ENCODE data around the gene FNDC3B.

Gene FNDC3B

DNA sequence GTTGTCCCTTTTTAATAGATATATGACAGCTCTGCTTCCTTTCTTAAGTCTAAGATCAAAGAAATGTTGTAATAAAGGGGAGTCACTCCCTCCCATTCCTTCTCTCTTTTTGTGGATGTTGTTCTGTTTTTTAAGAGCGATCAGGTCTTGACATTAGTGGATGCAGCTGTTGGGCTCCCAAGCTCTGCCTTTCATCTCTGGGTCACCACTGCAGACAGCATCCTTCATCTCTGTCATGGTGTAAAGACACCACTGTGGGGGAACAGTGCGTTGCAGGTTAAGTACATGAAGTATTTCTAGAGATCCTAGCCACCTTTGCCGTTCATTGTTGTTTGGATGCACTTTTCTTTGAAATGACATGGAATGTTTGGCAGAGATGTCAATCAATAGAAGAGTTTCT, 17.7 kb downstream of the FNDC3B start:
- no peak for DNase-seq

GRCh38 chr3:172057624-172058327, 18.4 kb downstream of the FNDC3B start:
- no peak for DNase-seq

DNA sequence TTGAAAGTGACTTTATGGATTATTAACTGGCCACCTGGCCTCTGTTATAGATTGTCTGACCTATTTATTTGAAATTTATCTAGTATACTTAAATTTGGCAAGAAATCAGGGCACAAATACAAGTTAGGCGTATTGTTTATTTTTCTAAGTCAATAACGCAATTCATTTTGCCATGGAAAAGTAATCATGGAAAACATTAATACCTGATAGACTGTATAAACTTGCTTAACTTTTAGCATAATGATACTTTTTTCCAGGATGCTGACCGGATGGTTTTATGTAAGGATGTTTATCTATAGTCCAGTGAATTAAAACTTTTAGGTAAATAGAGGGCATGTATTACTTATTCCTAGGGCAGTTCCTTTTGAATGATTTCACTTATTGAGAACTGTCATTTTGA, 20.2 kb downstream of the FNDC3B start:
- no peak for DNase-seq

DNA sequence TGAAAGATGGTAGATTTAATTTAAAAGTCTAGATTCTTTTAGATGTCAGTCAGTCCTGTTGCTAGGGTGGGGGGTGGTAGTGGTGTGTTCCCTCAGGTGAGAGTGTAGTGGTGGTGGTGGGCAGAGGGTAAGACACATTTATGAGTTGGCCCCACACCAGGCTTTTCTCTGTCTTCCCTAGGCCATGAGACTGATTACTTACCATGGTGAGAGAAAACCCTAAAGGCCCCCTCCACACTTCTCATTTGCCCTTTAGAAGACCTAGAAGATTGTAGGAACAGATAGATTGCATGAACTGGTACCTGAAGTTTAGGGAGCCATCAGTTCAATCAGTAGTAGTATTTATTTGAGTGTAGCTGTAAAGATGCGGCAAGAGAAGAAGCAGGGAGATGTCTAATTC, 20.9 kb downstream of the FNDC3B start:
- DNase-seq: no peak

- peak; percentile 73 for DNase-seq
Observed at GRCh38 chr3:172061724-172062184, 22.4 kb downstream of the FNDC3B start.

DNA sequence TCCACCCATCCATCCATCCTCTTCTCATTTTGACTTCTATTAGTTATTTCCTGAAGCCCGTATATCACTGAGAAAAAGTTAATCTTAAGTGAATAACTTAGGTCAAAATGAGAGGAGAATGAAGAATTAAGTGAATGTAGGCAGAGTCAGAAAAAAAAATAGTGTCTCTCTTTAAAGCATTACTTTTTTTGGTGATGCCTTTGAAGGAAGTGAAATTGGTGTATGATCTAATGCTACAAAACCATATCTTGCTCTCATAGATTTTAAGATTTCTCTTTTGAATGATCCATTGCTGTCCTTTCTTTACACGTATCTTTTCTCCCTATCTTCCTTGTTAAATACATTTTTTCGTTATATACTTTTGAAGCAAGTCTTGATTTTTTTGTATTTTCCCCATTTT, 23.4 kb downstream of the FNDC3B start:
- no peak for DNase-seq

DNA sequence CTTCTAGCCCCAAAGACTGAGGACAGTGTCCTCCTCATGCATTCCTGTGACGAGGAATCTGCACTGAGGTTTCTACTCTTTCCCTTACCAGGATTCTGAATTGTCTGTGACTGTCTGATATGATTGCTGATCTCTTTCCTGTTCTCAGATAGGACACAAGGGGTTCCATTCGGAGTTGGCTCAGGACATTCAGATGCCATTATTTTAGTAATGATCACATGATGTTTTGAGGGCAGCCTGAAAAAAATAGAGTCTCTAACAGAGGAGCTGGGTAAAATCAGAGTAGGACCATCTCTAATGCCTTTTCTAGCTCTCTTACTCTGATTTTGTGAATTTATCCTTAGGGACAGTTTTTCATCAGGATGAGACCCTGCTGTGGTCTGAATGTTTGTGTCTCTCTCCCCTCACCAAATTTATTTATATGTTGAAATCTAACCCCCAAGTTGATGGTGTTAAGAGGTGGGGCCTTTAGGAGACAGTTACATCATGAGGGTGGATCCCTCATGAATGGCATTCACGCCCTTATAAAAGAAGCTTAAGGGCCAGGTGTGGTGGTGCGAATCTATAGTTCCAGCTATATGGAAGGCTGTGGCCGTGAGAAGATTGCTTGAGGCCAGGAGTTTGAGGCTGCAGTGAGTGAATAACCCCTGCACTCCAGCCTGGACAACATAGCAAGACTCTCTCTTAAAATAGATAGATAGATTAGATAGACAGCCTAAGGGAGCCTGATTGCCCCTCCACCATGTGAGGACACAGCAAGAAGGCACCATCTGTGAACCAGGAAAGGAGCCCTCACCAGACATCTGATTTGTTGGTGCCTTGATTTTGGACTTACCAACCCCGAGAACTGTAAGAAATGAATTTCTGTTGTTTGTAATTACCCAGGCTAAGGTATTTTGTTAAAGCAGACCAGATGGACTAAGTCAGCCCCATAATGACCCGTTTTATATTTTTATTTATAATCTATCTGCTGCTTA, 24.4 kb downstream of the FNDC3B start:
- DNase-seq: no peak

DNA sequence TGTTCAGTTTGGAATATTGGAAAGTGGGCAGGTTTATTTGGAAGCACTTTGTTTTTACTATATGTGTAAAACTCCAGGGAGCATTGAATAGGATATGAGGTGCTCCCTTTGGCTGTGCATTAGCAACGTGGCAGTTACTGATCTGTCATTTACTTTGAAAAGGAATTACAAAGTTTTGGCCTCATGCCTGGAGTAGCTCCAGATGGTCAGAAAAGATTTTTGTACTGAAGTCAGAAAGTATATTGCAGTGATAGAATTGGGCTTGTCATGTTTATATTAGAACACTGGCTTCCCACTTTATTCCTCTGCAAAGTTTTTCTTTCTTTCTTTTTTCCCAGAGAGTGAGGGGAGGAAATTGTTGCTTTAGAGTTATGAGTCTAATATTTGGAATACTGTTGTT, 26.1 kb downstream of the FNDC3B start:
- DNase-seq: no peak

DNA sequence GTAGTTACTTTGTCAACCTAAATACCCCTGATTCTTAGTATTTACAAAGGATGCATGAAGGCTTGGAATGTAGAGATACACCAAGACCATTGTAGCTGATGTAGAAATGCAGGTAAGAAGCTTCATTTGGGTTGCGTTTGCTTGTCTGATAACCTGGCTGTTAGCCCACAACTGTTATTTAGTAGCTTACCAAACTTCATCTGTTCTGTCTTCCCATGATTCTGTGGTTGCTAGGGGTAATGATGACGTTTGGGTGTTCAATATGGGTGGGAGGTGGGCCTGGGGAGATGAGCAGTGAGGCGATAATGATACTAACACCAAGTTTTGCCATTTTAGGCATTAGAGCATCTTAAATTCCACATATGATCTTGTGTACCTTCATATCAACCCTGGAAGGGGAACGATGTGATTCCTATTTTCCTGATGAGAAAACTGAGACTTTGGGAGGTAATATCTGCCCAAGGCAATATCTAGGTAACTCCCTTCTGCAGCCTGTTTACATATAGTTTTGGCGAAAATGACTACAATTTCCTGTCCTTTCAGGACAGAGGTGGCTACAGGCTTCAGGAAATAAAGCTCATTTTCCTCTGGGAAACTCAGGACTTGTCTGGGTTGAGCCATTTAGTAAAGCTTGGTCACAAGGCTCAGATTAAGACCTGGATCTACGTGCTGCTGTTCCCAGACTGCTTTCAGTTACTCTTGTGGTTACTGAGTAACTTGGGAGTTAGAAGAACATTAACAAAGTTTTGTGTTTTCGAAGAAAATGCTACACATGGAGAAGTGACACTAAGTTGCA, 26.8 kb downstream of the FNDC3B start:
- no peak for DNase-seq

DNA sequence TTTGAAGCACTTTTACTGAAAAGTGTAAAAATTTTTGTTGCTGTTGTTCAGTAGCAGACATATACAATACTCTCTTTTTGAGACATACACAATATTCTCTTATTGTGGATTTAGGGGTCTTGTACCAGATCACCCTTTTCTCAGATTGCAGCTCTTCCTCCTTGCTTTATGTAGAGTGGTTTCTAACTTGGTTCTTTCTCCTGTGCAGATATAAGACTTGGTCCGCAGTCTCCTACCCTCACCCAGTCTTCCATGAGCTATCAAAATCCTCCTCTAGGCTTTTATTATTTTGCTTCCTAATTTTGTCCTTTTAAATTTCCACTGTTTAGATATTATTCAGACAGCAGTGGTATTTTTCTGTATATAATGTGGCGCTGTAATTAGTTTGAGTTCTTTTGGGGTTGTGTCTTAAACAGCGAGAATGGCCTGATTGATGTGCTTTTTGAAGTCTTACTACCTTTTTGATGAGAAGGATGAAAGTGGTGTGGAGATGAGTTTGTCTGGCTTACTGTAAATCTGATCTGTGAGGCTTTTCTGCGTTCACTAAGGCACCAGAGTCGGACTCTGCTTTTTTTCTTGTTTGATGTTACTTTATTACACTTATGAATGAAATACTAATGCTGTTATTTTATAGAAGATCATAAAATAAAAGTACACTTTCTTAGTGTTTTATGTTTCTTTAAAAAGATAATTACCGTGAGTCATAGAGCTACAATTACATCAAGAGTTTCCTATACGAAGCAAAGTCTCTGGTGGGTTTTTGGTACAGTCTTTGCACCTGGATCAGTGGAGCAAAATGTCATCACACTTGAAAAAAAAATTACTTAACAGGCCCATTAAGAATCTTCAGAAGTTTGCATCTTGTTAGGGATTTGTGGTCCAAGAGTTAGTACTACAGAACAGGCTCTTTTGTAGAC, 27.8 kb downstream of the FNDC3B start:
- no peak for DNase-seq

DNA sequence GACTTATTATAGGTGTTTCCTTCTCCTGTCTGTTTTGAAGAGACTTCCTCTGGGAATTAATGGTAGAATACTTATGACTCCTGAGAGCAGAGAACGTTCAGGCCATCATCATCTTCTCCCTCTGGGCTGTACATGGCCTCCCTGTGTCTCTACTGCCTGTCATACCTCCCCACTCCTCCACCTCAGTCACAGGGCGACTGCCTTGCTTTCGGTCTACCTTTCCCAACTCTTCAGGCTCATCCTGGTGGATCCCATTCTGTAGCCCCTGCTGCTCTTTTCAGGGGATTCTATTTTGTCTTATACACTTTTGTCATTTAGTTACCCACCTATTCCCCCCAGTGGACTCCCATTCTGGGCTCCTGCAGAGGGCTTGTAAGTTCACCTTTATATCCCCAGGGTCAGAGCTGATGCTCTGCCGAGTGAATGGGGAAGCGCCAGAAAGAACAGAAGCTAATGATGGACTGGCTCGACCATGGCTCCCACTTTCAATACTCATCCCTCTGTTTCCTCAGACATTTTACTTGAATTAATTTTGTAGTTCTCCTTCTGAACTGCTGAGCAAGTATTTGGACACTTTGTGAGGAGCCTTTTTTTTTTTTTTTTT, 28.6 kb downstream of the FNDC3B start:
- DNase-seq: no peak

DNA sequence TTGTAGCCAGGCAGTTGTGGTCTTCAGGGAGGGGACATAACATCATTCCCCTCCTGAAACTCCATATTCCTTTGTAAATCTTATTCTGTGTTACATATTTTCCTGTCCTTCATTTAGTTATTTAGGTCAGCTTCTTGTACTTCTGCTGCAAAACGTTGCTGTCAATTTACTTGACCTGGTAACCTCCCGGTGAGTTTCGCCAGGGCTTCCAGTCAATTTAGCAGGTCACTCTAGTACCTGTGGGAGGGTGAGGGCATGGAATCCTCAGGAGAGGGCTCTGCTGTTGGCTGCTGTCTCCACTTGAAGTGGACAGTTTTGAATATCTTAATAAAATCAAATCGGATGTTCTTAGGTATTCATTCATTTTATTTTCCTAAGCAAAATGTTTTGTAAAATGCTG, 29.6 kb downstream of the FNDC3B start:
- no peak for DNase-seq

DNA sequence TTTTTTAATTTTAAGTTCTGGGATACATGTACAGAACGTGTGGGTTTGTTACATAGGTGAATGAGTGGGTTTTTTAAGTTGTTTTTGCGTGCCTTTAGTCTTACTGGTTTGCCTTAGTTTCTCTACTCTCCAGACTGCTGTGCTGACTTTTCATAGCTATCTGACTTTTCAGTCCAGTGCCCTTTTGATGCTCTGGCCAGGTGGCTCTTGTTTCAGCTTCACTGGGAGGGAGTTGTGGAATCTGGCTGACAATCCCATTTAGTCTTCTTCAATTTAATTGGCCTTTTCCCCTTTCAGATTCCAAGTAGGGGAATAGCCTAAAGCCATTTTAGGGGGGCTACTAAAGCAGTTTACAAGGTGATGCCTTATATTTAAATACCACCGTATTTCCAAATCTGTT, 30.1 kb downstream of the FNDC3B start:
- no peak for DNase-seq

GRCh38 chr3:172070269-172070668, 30.9 kb downstream of the FNDC3B start:
- DNase-seq: no peak

DNA sequence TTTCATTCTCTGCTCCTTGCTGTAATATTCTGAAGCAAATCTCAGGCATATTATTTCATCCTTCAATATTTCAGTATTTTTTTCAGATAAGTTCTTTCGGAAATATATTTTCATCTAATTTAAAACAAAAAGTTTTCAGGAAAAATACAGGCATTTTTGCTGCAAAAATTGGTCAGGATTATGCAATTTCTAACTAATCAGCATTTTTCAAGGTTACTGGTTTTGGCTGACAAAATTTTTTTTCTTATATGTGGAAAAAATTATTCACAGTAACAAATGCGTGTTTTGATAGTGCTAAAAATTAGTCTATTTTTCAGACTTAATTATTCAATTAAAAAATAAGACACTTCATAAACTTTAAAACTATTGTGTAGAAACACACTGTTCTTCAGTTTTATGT, 31.4 kb downstream of the FNDC3B start:
- DNase-seq: no peak

GRCh38 chr3:172071780-172072330, 32.5 kb downstream of the FNDC3B start:
- no peak for DNase-seq

DNA sequence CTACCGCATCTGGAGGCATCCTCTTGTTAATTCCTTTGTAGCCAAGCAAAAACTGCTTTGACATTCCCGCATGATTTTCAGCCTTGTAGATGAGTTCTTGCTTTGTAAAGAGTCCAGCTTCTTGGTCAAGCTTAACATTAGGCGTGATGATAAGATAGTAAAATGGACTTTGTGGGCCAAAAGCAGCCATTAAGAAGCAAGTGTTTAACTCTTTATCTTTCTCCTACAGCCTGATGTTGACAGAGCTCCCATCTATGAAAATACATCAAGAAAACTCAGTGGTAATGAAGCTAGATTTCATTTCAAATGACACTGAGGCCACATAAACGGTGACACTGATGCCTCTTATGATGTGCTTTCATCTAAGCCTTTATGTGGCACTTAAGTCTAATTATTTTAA, 33.2 kb downstream of the FNDC3B start:
- no peak for DNase-seq

GRCh38 chr3:172073262-172073915, 34.0 kb downstream of the FNDC3B start:
- no peak for DNase-seq

- DNase-seq: peak; percentile 48
Observed at GRCh38 chr3:172074032-172074431, 34.7 kb downstream of the FNDC3B start.

DNA sequence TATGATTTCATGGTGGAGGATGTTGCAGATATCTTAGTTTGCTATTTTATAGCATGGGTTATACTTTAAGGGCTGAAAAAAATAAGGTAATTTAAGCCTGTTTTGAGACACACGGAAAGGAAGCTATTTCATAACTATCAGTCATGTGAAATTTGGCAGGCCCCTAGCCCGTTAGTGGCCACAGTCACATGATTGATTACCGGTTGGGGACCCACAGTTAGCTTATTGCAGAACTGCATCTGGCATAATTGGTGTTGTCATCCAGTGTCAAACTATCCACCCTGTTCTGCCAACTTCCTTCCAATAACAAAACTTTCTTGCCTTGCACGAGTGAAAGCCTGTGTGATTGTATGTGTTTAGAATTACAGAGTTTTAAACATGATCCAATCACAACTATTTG, 35.2 kb downstream of the FNDC3B start:
- DNase-seq: peak; percentile 97

- no peak for DNase-seq
Observed at GRCh38 chr3:172076212-172076611, 36.8 kb downstream of the FNDC3B start.
